ENCODE measurements around the gene HAUS8. TPM values are rescaled to one million over a fixed set of nuclear protein-coding genes. Genes with fewer than 3 reads are reported as not detected.

Gene HAUS8
- total and polyA plus RNA-seq, 2 of the 8 experiments (the other 6 are each of a cell fraction or from before 2014, with no cell fraction given) = 18.4 to 23.2 TPM

DNA sequence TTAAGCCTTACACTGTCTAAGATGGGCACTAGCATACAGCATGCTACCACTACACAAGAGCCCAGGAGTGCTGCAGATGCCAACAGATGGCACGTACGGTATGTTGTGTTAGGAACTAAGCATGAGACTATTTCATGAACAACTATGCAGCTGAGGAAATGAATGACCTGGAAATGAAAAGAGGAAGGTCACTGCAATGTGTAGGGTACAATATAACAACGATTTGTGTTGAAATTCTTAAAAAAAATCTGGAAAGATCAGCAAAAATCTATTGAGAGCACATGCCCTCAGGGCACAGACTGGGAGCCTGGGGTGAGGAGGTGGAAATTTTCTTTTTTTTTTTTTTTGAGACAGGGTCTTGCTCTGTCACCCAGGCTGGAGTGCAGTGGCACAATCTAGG is 14.4 kb downstream of the HAUS8 start:
- no peak overlapping the region for H3K18ac ChIP-seq (ENCODE audit: extremely low read depth, low read length)
- peaks cover 19 to 22% of the 10 kb centered on the region in 2 experiments for H3K9me3 ChIP-seq (ENCODE audit: insufficient read depth in 2 of 2, low read depth in 1 of 2, low read length in 1 of 2)
- no peak overlapping the region for H2BK12ac ChIP-seq (ENCODE audit: low read depth, low read length)
- no peak for DNase-seq (ENCODE audit: low read depth in 1 of 2, low spot score in 2 of 2)
- peaks cover 2 to 3% of the 10 kb centered on the region in 2 experiments for H4K20me1 ChIP-seq (replicated peaks in 1 of 2; ENCODE audit: control insufficient read depth in 1 of 2, insufficient read depth in 2 of 2, low read length in 2 of 2)
- no peak overlapping the region for H3K56ac ChIP-seq (replicated peaks; ENCODE audit: insufficient read length, low read depth, low read length)
- H3K14ac ChIP-seq (ENCODE audit: insufficient read length) = no peak overlapping the region
- H3K27ac ChIP-seq (ENCODE audit: low read depth, low read length) = no peak overlapping the region
- no peak overlapping the region for H3K4me3 ChIP-seq (ENCODE audit: extremely low read depth in 1 of 4, insufficient read depth in 2 of 4, low read depth in 3 of 4, low read length in 4 of 4)
- CTCF ChIA-PET (ENCODE audit: partially characterized antibody) = interaction anchor here (1.5 kb wide), 1 partner anchor 8 kb away, joined by 3 read pairs; no protein-coding TSS in a partner anchor
- no peak overlapping the region for H2AFZ ChIP-seq (ENCODE audit: low read length)
- no peak overlapping the region for H2BK120ac ChIP-seq (replicated peaks; ENCODE audit: low read depth, low read length)
- no peak overlapping the region for H2BK20ac ChIP-seq (ENCODE audit: low read length)
- no peaks in the 10 kb centered on the region for H3K23me2 ChIP-seq (ENCODE audit: low read depth, low read length)
- no peak for FAIRE-seq
- 93% methylated on average over 3 of the region's 3 CpGs; no CpG with 5 or more reads in 1 of the 2 experiments for WGBS, 2 experiments (ENCODE audit: extremely low coverage in 1 of 2, insufficient coverage in 1 of 2, insufficient read length in 1 of 2, insufficient replicate concordance in 2 of 2, low coverage in 1 of 2, low lambda C conversion rate in 2 of 2, missing lambda C conversion rate in 1 of 2)
- H2BK15ac ChIP-seq (ENCODE audit: low read length) = no peak overlapping the region
- peaks cover 0 to 32% of the 10 kb centered on the region in 2 experiments; a peak in 2 of 4 replicates for H3K79me2 ChIP-seq (ENCODE audit: control insufficient read depth in 1 of 2, insufficient read depth in 2 of 2, low read length in 2 of 2)
- no peak overlapping the region for H3K23ac ChIP-seq (ENCODE audit: insufficient read length)
- H3K4me1 ChIP-seq (replicated peaks in 1 of 4; ENCODE audit: control insufficient read depth in 3 of 4, insufficient read depth in 4 of 4, low read length in 3 of 4) = no peaks in the 10 kb centered on the region
- H3K27me3 ChIP-seq (replicated peaks in 1 of 4; ENCODE audit: control insufficient read depth in 3 of 4, extremely low read depth in 1 of 4, insufficient read depth in 3 of 4, low read length in 3 of 4) = no peaks in the 10 kb centered on the region
- no peak overlapping the region for H4K8ac ChIP-seq (ENCODE audit: extremely low read depth, insufficient read depth, low read length)
- H3K4me2 ChIP-seq (ENCODE audit: insufficient read depth in 1 of 2, low read depth in 2 of 2, low read length in 2 of 2) = no peak overlapping the region
- no peak overlapping the region for H3K4ac ChIP-seq (replicated peaks; ENCODE audit: insufficient read length, low read depth, low read length)
- no peak overlapping the region for H4K91ac ChIP-seq (replicated peaks; ENCODE audit: insufficient read length, low read length)
- H2BK5ac ChIP-seq (ENCODE audit: low read depth, low read length) = no peak overlapping the region
- POLR2A ChIA-PET (ENCODE audit: partially characterized antibody) = no interaction called here
- H3K36me3 ChIP-seq (ENCODE audit: control insufficient read depth in 2 of 4, insufficient read depth in 4 of 4, low read length in 3 of 4) = peaks cover 19 to 40% (median 30%) of the 10 kb centered on the region in 4 experiments
- H3K79me1 ChIP-seq (ENCODE audit: low read depth, low read length) = peaks cover 2% of the 10 kb centered on the region; the same call in 1 of the 2 replicates
- H2AK5ac ChIP-seq (ENCODE audit: low read depth, low read length) = no peak overlapping the region
- H3K9ac ChIP-seq (replicated peaks in 1 of 4; ENCODE audit: extremely low read depth in 1 of 4, low read depth in 3 of 4, low read length in 3 of 4) = no peak overlapping the region
- H4K5ac ChIP-seq (ENCODE audit: insufficient read length, low read depth, low read length) = no peak overlapping the region
- TF ChIP-seq BCL11A (IDR thresholded peaks at IDR 0.05; ENCODE audit: low read depth in 2 of 2, low read length in 2 of 2) = no peak

Measured in H1 (cell line).